Myometrial cell (primary cell): ENCODE measurements around the gene SOHLH2. TPM values are rescaled to one million over a fixed set of nuclear protein-coding genes. Genes with fewer than 3 reads are reported as not detected.

Experiments
- total RNA-seq: library from RNA; depleted of rRNA; stranded (reverse); fragments of >200 nt; gene quantifications from 2 replicates; pipeline ENCODE4 v1.2.3, GENCODE V29; 2015

Gene SOHLH2, protein sequence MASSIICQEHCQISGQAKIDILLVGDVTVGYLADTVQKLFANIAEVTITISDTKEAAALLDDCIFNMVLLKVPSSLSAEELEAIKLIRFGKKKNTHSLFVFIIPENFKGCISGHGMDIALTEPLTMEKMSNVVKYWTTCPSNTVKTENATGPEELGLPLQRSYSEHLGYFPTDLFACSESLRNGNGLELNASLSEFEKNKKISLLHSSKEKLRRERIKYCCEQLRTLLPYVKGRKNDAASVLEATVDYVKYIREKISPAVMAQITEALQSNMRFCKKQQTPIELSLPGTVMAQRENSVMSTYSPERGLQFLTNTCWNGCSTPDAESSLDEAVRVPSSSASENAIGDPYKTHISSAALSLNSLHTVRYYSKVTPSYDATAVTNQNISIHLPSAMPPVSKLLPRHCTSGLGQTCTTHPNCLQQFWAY
- 0.35 TPM in 1 of 2 replicates, not detected in the other for total RNA-seq

GRCh38 chr13:36214163-36214921 lies at the start of gene SOHLH2:
Gene SOHLH2, minus strand, starts transcription at chr13:36214556. Its CDS starts 30 bp downstream, at chr13:36214526.

GRCh38 chr13:36131222-36131930 lies 83.0 kb downstream of the SOHLH2 start, which contains the start of gene DCLK1:
Gene DCLK1, minus strand, starts transcription at chr13:36131382.

Other genes starting within 250 kb of the SOHLH2 start
- gene DCLK1, start 83.2 kb downstream of the SOHLH2 start, total RNA-seq = 0.29 and 1.2 TPM in 2 replicates
- gene CCDC169, start 83.3 kb upstream of the SOHLH2 start, total RNA-seq = 6.2 and 13.3 TPM in 2 replicates
- 51.9 and 67.0 TPM in 2 replicates for gene SPART, start 131.8 kb upstream of the SOHLH2 start, total RNA-seq
- 2.1 and 6.9 TPM in 2 replicates for gene CCNA1, start 217.9 kb upstream of the SOHLH2 start, total RNA-seq